ENCODE measurements around the gene CARD9.

CARD9 gene

GRCh38 chr9:136405481-136405880, 32.0 kb upstream of the CARD9 start:
- no peak for DNase-seq (ENCODE audit: low read depth)
- no peak overlapping the region for H3K4me3 ChIP-seq (ENCODE audit: control insufficient read depth, low read depth, low read length)
- TF ChIP-seq CTCF (IDR thresholded peaks at IDR 0.05; ENCODE audit: control insufficient read depth, insufficient read depth, low read depth, low read length, missing control alignments) = no peak

- TF ChIP-seq CTCF (IDR thresholded peaks at IDR 0.05; ENCODE audit: control insufficient read depth, insufficient read depth, low read depth, low read length, missing control alignments) = no peak
- H3K4me3 ChIP-seq (ENCODE audit: control insufficient read depth, low read depth, low read length) = no peak overlapping the region
- DNase-seq (ENCODE audit: low read depth) = no peak
Measured at GRCh38 chr9:136404801-136405136, 31.3 kb upstream of the CARD9 start.

GRCh38 chr9:136403915-136404800, 30.7 kb upstream of the CARD9 start:
- no peak overlapping the region for H3K4me3 ChIP-seq (ENCODE audit: control insufficient read depth, low read depth, low read length)
- DNase-seq (ENCODE audit: low read depth) = no peak
- no peak for TF ChIP-seq CTCF (IDR thresholded peaks at IDR 0.05; ENCODE audit: control insufficient read depth, insufficient read depth, low read depth, low read length, missing control alignments)

GRCh38 chr9:136403538-136403914, 30.1 kb upstream of the CARD9 start:
- H3K4me3 ChIP-seq (ENCODE audit: control insufficient read depth, low read depth, low read length) = no peak overlapping the region
- no peak for DNase-seq (ENCODE audit: low read depth)
- TF ChIP-seq CTCF (IDR thresholded peaks at IDR 0.05; ENCODE audit: control insufficient read depth, insufficient read depth, low read depth, low read length, missing control alignments) = no peak

- no peak for DNase-seq (ENCODE audit: low read depth)
- no peak for TF ChIP-seq CTCF (IDR thresholded peaks at IDR 0.05; ENCODE audit: control insufficient read depth, insufficient read depth, low read depth, low read length, missing control alignments)
- H3K4me3 ChIP-seq (ENCODE audit: control insufficient read depth, low read depth, low read length) = no peak overlapping the region
Measured at GRCh38 chr9:136402067-136402466, 28.6 kb upstream of the CARD9 start.

GRCh38 chr9:136401173-136401922, 27.9 kb upstream of the CARD9 start:
- H3K4me3 ChIP-seq (ENCODE audit: control insufficient read depth, low read depth, low read length) = no peak overlapping the region
- DNase-seq (ENCODE audit: low read depth) = no peak
- TF ChIP-seq CTCF (IDR thresholded peaks at IDR 0.05; ENCODE audit: control insufficient read depth, insufficient read depth, low read depth, low read length, missing control alignments) = no peak
